Fibroblast of lung (primary cell): ENCODE measurements around the gene PIK3AP1. TPM values are rescaled to one million over a fixed set of nuclear protein-coding genes. Genes with fewer than 3 reads are reported as not detected.
A peak's percentile ranks its signal among the peaks of the same experiment; 100 is the strongest.

Experiments used
- DNase-seq, 2 donors: peaks; one replicate each; pipeline versions ENCODE4 v3.0.0 to v3.0.0-alpha.2; 2010; ENCODE audit warnings: low read depth in 2 of 2
- H2AFZ ChIP-seq: 2 replicates; pipeline ENCODE4 v1.5.1; 2012; ENCODE audit warnings: low read length, control low read depth, inconsistent platforms
- H3K27ac ChIP-seq: 2 replicates; pipeline ENCODE4 v1.5.1; 2011; ENCODE audit warnings: low read length, control low read depth; ENCODE audit not compliant: insufficient read depth
- H3K27me3 ChIP-seq: 2 replicates; pipeline ENCODE4 v1.5.1; 2011; ENCODE audit warnings: mild to moderate bottlenecking, low read length; ENCODE audit not compliant: control insufficient read depth, insufficient read depth
- H3K36me3 ChIP-seq: 2 replicates; pipeline ENCODE4 v1.5.1; 2011; ENCODE audit warnings: low read length; ENCODE audit not compliant: control insufficient read depth, insufficient read depth
- H3K4me1 ChIP-seq: 2 replicates; pipeline ENCODE4 v1.5.1; 2011; ENCODE audit warnings: low read length; ENCODE audit not compliant: control insufficient read depth, insufficient read depth; ENCODE audit errors: extremely low read depth
- H3K4me2 ChIP-seq: 2 replicates; pipeline ENCODE4 v1.5.1; 2011; ENCODE audit warnings: low read length, control low read depth; ENCODE audit not compliant: insufficient read depth; ENCODE audit errors: extremely low read depth
- H3K4me3 ChIP-seq, 4 experiments: fragments of 200-600 bp in 1 of 4; sonication (generic) in 1 of 4; replicated peaks in 1 of 4; 2 replicates each; pipeline ENCODE4 v1.5.1; 2011 to 2016; ENCODE audit warnings: low read length in 4 of 4, low read depth in 3 of 4, mild to moderate bottlenecking in 3 of 4, control low read depth in 2 of 4, inconsistent platforms in 1 of 4, mixed read lengths in 1 of 4; ENCODE audit not compliant: insufficient read depth in 1 of 4; ENCODE audit errors: control extremely low read depth in 1 of 4
- H3K79me2 ChIP-seq: 2 replicates; pipeline ENCODE4 v1.5.1; 2012; ENCODE audit warnings: mild to moderate bottlenecking, low read length, inconsistent platforms; ENCODE audit not compliant: control insufficient read depth, insufficient read depth
- H3K9ac ChIP-seq: 2 replicates; pipeline ENCODE4 v1.5.1; 2011; ENCODE audit warnings: mild to moderate bottlenecking, low read length, control low read depth; ENCODE audit not compliant: insufficient read depth
- H3K9me3 ChIP-seq: 2 replicates; pipeline ENCODE4 v1.5.1; 2012; ENCODE audit warnings: low read depth, low read length; ENCODE audit not compliant: control insufficient read depth, insufficient read depth
- H4K20me1 ChIP-seq: 2 replicates; pipeline ENCODE4 v1.5.1; 2011; ENCODE audit warnings: low read length; ENCODE audit not compliant: control insufficient read depth, insufficient read depth; ENCODE audit errors: extremely low read depth
- CTCF ChIP-seq, 2 donors: IDR thresholded peaks in 1 of 2; conservative IDR thresholded peaks in 1 of 2; 1 replicate in 1 of 2; 2 replicates in 1 of 2; pipeline ENCODE4 v1.5.1; 2011 to 2012; ENCODE audit warnings: low read length in 2 of 2, control low read depth in 1 of 2, inconsistent platforms in 1 of 2, low read depth in 1 of 2, mild to moderate bottlenecking in 1 of 2
- EZH2 ChIP-seq: IDR thresholded peaks from 2 replicates; pipeline ENCODE4 v1.5.1; 2012; ENCODE audit warnings: low read length, control low read depth, mild to moderate bottlenecking; ENCODE audit errors: missing control alignments
- polyA plus RNA-seq, 2 donors: library from polyadenylated mRNA; depleted of rRNA in 1 of 2; stranded (reverse) in 1 of 2; unstranded in 1 of 2; fragments of >200 nt; gene quantifications; 2 replicates each; pipeline ENCODE4 v1.2.1, GENCODE V29; 2011 to 2012; ENCODE audit warnings: missing spikeins in 1 of 2
- total RNA-seq: library from RNA; depleted of rRNA; stranded (reverse); fragments of >200 nt; gene quantifications from 2 replicates; pipeline ENCODE4 v1.2.1, GENCODE V29; 2014

The PIK3AP1 gene
- total and polyA plus RNA-seq, 2 donors (not counting 1 experiment from before 2014, with no cell fraction given), result 0.17 to 0.24 TPM

GRCh38 chr10:96638696-96639095 lies 81.6 kb downstream of the PIK3AP1 start:
- no peaks in the 10 kb centered on the region for H4K20me1 ChIP-seq
- no peaks in the 10 kb centered on the region for H3K36me3 ChIP-seq
- H3K4me2 ChIP-seq, result no peak overlapping the region
- no peak overlapping the region for H3K9ac ChIP-seq
- no peak for TF ChIP-seq CTCF (conservative IDR thresholded peaks at IDR 0.05 in 1 of 2, IDR thresholded peaks at IDR 0.05 in 1 of 2; ENCODE audit: low read depth in 1 of 2, low read length in 2 of 2)
- TF ChIP-seq EZH2, result no peak
- no peaks in the 10 kb centered on the region for H3K9me3 ChIP-seq
- no peaks in the 10 kb centered on the region for H3K79me2 ChIP-seq
- H3K4me3 ChIP-seq, result no peak overlapping the region
- H3K27me3 ChIP-seq, result peaks cover 6% of the 10 kb centered on the region
- no peak overlapping the region for H2AFZ ChIP-seq
- DNase-seq, result peak in 1 of 2 donors; percentile 13
- no peak overlapping the region for H3K27ac ChIP-seq
- no peaks in the 10 kb centered on the region for H3K4me1 ChIP-seq

- H3K27me3 ChIP-seq, result peaks cover 6% of the 10 kb centered on the region
- H3K36me3 ChIP-seq, result no peaks in the 10 kb centered on the region
- H3K9ac ChIP-seq, result no peak overlapping the region
- no peak for TF ChIP-seq EZH2
- TF ChIP-seq CTCF (conservative IDR thresholded peaks at IDR 0.05 in 1 of 2, IDR thresholded peaks at IDR 0.05 in 1 of 2; ENCODE audit: low read depth in 1 of 2, low read length in 2 of 2), result no peak
- H3K4me3 ChIP-seq, result no peak overlapping the region
- H3K9me3 ChIP-seq, result no peaks in the 10 kb centered on the region
- H3K4me1 ChIP-seq, result no peaks in the 10 kb centered on the region
- H3K79me2 ChIP-seq, result no peaks in the 10 kb centered on the region
- no peak overlapping the region for H3K4me2 ChIP-seq
- H2AFZ ChIP-seq, result no peak overlapping the region
- H3K27ac ChIP-seq, result no peak overlapping the region
- H4K20me1 ChIP-seq, result no peaks in the 10 kb centered on the region
- DNase-seq, result no peak
These were observed 82.2 kb downstream of the PIK3AP1 start for GRCh38 chr10:96638120-96638519.

GRCh38 chr10:96637709-96638108 lies 82.6 kb downstream of the PIK3AP1 start:
- Histone ChIP-seq H3K36me3 (no peaks in the 10 kb centered on the region), H3K4me3 (no peak overlapping the region), H3K79me2 (no peaks in the 10 kb centered on the region), H4K20me1 (no peaks in the 10 kb centered on the region), H3K4me1 (no peaks in the 10 kb centered on the region), H3K9ac (no peak overlapping the region), H3K27me3 (peaks cover 6% of the 10 kb centered on the region), H3K4me2 (no peak overlapping the region), H2AFZ (no peak overlapping the region), H3K9me3 (no peaks in the 10 kb centered on the region), H3K27ac (no peak overlapping the region)
- TF ChIP-seq EZH2, result no peak
- TF ChIP-seq CTCF (conservative IDR thresholded peaks at IDR 0.05 in 1 of 2, IDR thresholded peaks at IDR 0.05 in 1 of 2; ENCODE audit: low read depth in 1 of 2, low read length in 2 of 2), result no peak
- no peak for DNase-seq
